GM12892 (cell line): ENCODE measurements around the gene EIF4ENIF1. TPM values are rescaled to one million over a fixed set of nuclear protein-coding genes. Genes with fewer than 3 reads are reported as not detected.
"Not testable (repeated sequence)": the region's sequence is repeated elsewhere in the genome, so short reads cannot be mapped to it uniquely, and the experiment has no call there.

Source experiments
- DNase-seq: peaks from one replicate; pipeline ENCODE4 v3.0.0; 2011; ENCODE audit not compliant: insufficient read length
- FAIRE-seq: peaks from 2 replicates; lab custom pipeline; 2011; peaks lifted over from hg19 to GRCh38; lab: Jason Lieb, UNC
- POLR2A ChIP-seq: IDR thresholded peaks from 2 replicates; pipeline ENCODE4 v1.6.1; 2011; ENCODE audit warnings: low read depth, low read length, control low read depth
- POLR2AphosphoS5 ChIP-seq: IDR thresholded peaks from 2 replicates; pipeline ENCODE4 v1.6.1; 2011; ENCODE audit warnings: low read depth, low read length, control low read depth
- TAF1 ChIP-seq: IDR thresholded peaks from 2 replicates; pipeline ENCODE4 v1.6.1; 2011; ENCODE audit warnings: low read depth, mild to moderate bottlenecking, control low read depth, low read length, borderline replicate concordance
- polyA plus RNA-seq: library from polyadenylated mRNA; unstranded; fragments of >200 nt; gene quantifications from one replicate; pipeline ENCODE4 v1.2.1, GENCODE V29; 2012; ENCODE audit warnings: missing spikeins, inconsistent platforms; ENCODE audit not compliant: missing spikeins

Gene EIF4ENIF1
- polyA plus RNA-seq: 21.4 TPM

GRCh38 chr22:31489632-31490495 is at the start of gene EIF4ENIF1:
Gene EIF4ENIF1, minus strand, starts transcription at chr22:31489842. Its CDS starts 1,124 bp downstream, at chr22:31488718.
- FAIRE-seq: no peak
- DNase-seq: peak; percentile 80
- TF ChIP-seq TAF1: peak; percentile 49
- TF ChIP-seq POLR2AphosphoS5: no peak
- no peak for TF ChIP-seq POLR2A

- TF ChIP-seq TAF1 (no peak), POLR2A (no peak), POLR2AphosphoS5 (no peak)
- peak; percentile 81 for FAIRE-seq
Observed at GRCh38 chr22:31538815-31539214, 49.2 kb upstream of the EIF4ENIF1 start.

GRCh38 chr22:31537019-31537535 is 47.4 kb upstream of the EIF4ENIF1 start:
- DNase-seq (no peak), FAIRE-seq (peak; percentile 96)
- TF ChIP-seq POLR2AphosphoS5 (no peak), TAF1 (no peak), POLR2A (no peak)

More at GRCh38 chr22:31538815-31539214, 49.2 kb upstream of the EIF4ENIF1 start:
- DNase-seq: no peak

GRCh38 chr22:31533374-31533773 is 43.7 kb upstream of the EIF4ENIF1 start:
- FAIRE-seq: no peak
- TF ChIP-seq POLR2AphosphoS5 (no peak), POLR2A (no peak), TAF1 (no peak)
- DNase-seq: no peak

GRCh38 chr22:31532060-31532459 is 42.4 kb upstream of the EIF4ENIF1 start:
- DNase-seq (no peak), FAIRE-seq (no peak)
- TF ChIP-seq TAF1 (no peak), POLR2A (no peak), POLR2AphosphoS5 (no peak)

GRCh38 chr22:31530823-31531195 is 41.2 kb upstream of the EIF4ENIF1 start:
- FAIRE-seq: no peak
- no peak for TF ChIP-seq POLR2A
- TF ChIP-seq TAF1: no peak
- TF ChIP-seq POLR2AphosphoS5: no peak
- DNase-seq: no peak

GRCh38 chr22:31526270-31526669 is 36.6 kb upstream of the EIF4ENIF1 start:
- no peak for TF ChIP-seq POLR2A
- no peak for TF ChIP-seq POLR2AphosphoS5
- TF ChIP-seq TAF1: no peak
- DNase-seq (no peak), FAIRE-seq (no peak)

GRCh38 chr22:31524132-31524531 is 34.5 kb upstream of the EIF4ENIF1 start:
- DNase-seq, FAIRE-seq: not testable (repeated sequence)

GRCh38 chr22:31520051-31520450 is 30.4 kb upstream of the EIF4ENIF1 start:
- DNase-seq: no peak
- TF ChIP-seq POLR2AphosphoS5: no peak
- TF ChIP-seq TAF1: no peak
- no peak for TF ChIP-seq POLR2A
- FAIRE-seq: no peak

- DNase-seq (no peak), FAIRE-seq (no peak)
- no peak for TF ChIP-seq POLR2A
- no peak for TF ChIP-seq TAF1
- no peak for TF ChIP-seq POLR2AphosphoS5
Observed at GRCh38 chr22:31509061-31509762, 19.6 kb upstream of the EIF4ENIF1 start.

- no peak for DNase-seq
- FAIRE-seq: no peak
- TF ChIP-seq POLR2A: no peak
- no peak for TF ChIP-seq POLR2AphosphoS5
- TF ChIP-seq TAF1: no peak
Observed at GRCh38 chr22:31508536-31508935, 18.9 kb upstream of the EIF4ENIF1 start.

GRCh38 chr22:31507517-31507916 is 17.9 kb upstream of the EIF4ENIF1 start:
- not testable (repeated sequence) for DNase-seq, FAIRE-seq

GRCh38 chr22:31504282-31504681 is 14.6 kb upstream of the EIF4ENIF1 start:
- FAIRE-seq (no peak), DNase-seq (no peak)
- no peak for TF ChIP-seq POLR2AphosphoS5
- no peak for TF ChIP-seq TAF1
- TF ChIP-seq POLR2A: no peak
